Embryonic facial prominence (tissue), 1 donor: ENCODE measurements around the gene ACVR1C.

Source experiments
- DNase-seq: peaks from one replicate; pipeline ENCODE4 v3.0.0-alpha.2; 2016; ENCODE audit errors: extremely low spot score

Gene ACVR1C

GRCh38 chr2:157497638-157498314 is 130.9 kb downstream of the ACVR1C start:
- DNase-seq: no peak

GRCh38 chr2:157492189-157492773 is 136.4 kb downstream of the ACVR1C start:
- DNase-seq: peak; percentile 31

- no peak for DNase-seq
Observed at GRCh38 chr2:157489983-157490382, 138.7 kb downstream of the ACVR1C start.

- DNase-seq: no peak
Observed at GRCh38 chr2:157488877-157489276, 139.8 kb downstream of the ACVR1C start.

GRCh38 chr2:157487747-157488146 is 140.9 kb downstream of the ACVR1C start:
- no peak for DNase-seq

- DNase-seq: no peak
Observed at GRCh38 chr2:157487271-157487610, 141.4 kb downstream of the ACVR1C start.

- no peak for DNase-seq
Observed at GRCh38 chr2:157486596-157487270, 141.9 kb downstream of the ACVR1C start.

- no peak for DNase-seq
Observed at GRCh38 chr2:157480182-157480961, 148.3 kb downstream of the ACVR1C start.

GRCh38 chr2:157479081-157480027 is 149.3 kb downstream of the ACVR1C start:
- no peak for DNase-seq

- no peak for DNase-seq
Observed at GRCh38 chr2:157477919-157478318, 150.7 kb downstream of the ACVR1C start.

- DNase-seq: no peak
Observed at GRCh38 chr2:157476953-157477709, 151.5 kb downstream of the ACVR1C start.
